Occipital lobe (tissue), 1 donor: ENCODE results near the gene TEDDM1. TPM values are rescaled to one million over a fixed set of nuclear protein-coding genes. Genes with fewer than 3 reads are reported as not detected.

Source experiments
- total RNA-seq: library from RNA; depleted of rRNA; stranded (reverse); fragments of >200 nt; gene quantifications from one replicate; pipeline ENCODE4 v1.2.3, GENCODE V29; 2014

The TEDDM1 gene
- total RNA-seq, 1 donor from 2014 or later = not detected

Other genes with a start within 250 kb of the TEDDM1 start
- gene GLUL, start 8.9 kb downstream of the TEDDM1 start, total RNA-seq = 264 TPM
- gene RGSL1, start 49.5 kb upstream of the TEDDM1 start, total RNA-seq = not detected
- gene RNASEL, start 188.6 kb upstream of the TEDDM1 start, total RNA-seq = 4.1 TPM
- gene RGS16, start 203.7 kb upstream of the TEDDM1 start, total RNA-seq = 1.6 TPM